Activated naive CD8-positive, alpha-beta T cell treated with anti-CD3 and anti-CD28 coated beads, Interleukin-2, amount 50 U/mL, for 24 hours (primary cell): ENCODE measurements around the gene EVI5.
"Not testable (repeated sequence)": the region's sequence is repeated elsewhere in the genome, so short reads cannot be mapped to it uniquely, and the experiment has no call there.

Source experiments
- ATAC-seq: fragments of 150-1000 bp; cut with Tn5 transposase; one replicate; pipeline ENCODE4 v1.10.0; 2021
- DNase-seq: peaks from one replicate; pipeline ENCODE4 v3.0.0; 2021
- H3K27ac Mint-ChIP-seq: one replicate; pipeline ENCODE4 v1.8.0; 2021; ENCODE audit warnings: mild to moderate bottlenecking, mixed read lengths
- H3K27me3 Mint-ChIP-seq: one replicate; pipeline ENCODE4 v1.8.0; 2021; ENCODE audit warnings: mixed read lengths
- H3K36me3 Mint-ChIP-seq: one replicate; pipeline ENCODE4 v1.8.0; 2021; ENCODE audit warnings: low read depth, mixed read lengths
- H3K4me1 Mint-ChIP-seq: one replicate; pipeline ENCODE4 v1.8.0; 2021; ENCODE audit warnings: mixed read lengths
- H3K4me3 Mint-ChIP-seq: one replicate; pipeline ENCODE4 v1.8.0; 2021; ENCODE audit warnings: mild to moderate bottlenecking, moderate library complexity, mixed read lengths
- H3K9me3 Mint-ChIP-seq: one replicate; pipeline ENCODE4 v1.8.0; 2021; ENCODE audit warnings: mixed read lengths

EVI5 gene

DNA sequence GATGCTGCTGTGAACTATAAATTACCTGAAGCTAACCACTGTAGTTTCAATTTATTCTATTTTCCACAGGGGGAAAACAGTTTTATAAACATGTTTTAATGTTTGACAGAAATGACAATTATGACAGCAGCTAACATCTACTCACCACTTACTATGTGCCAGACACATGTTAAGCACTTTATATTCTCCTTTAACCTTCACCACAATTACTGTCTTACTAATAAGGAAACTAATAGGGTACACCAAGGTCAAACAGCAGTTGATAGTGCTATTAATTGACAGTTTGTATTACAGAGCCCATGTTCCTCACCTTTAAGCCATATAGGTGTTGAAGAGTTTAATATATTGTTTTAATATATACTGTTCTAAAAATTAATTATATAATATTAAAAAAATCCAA is 146.4 kb downstream of the EVI5 start:
- ATAC-seq (no peak), DNase-seq (no peak)
- H3K27ac Mint-ChIP-seq: no peak overlapping the region
- no peaks in the 10 kb centered on the region for H3K36me3 Mint-ChIP-seq
- H3K27me3 Mint-ChIP-seq: peaks cover 3% of the 10 kb centered on the region
- H3K4me3 Mint-ChIP-seq: no peak overlapping the region
- no peaks in the 10 kb centered on the region for H3K4me1 Mint-ChIP-seq
- H3K9me3 Mint-ChIP-seq: no peaks in the 10 kb centered on the region

DNA sequence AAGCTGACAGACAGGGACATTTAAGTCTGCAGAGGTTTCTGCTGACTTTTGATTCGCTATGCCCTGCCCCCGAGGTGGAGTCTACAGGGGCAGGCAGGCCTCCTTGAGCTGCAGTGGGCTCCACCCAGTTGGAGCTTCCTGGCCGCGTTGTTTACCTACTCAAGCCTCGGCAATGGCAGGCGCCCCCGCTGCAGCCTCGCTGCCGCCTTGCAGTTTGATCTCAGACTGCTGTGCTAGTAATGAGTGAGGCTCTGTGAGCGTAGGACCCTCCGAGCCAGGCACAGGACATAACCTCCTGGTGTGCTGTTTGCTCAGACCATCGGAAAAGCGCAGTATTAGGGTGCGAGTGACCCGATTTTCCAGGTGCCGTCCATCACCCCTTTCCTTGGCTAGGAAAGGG is 149.7 kb downstream of the EVI5 start:
- not testable (repeated sequence) for ATAC-seq, H3K27me3 Mint-ChIP-seq, DNase-seq, H3K36me3 Mint-ChIP-seq, H3K9me3 Mint-ChIP-seq, H3K27ac Mint-ChIP-seq, H3K4me3 Mint-ChIP-seq, H3K4me1 Mint-ChIP-seq

GRCh38 chr1:92623187-92623778 is 161.6 kb downstream of the EVI5 start:
- no peaks in the 10 kb centered on the region for H3K27me3 Mint-ChIP-seq
- no peak overlapping the region for H3K27ac Mint-ChIP-seq
- ATAC-seq (no peak), DNase-seq (no peak)
- peaks cover 5% of the 10 kb centered on the region for H3K4me1 Mint-ChIP-seq
- H3K4me3 Mint-ChIP-seq: no peak overlapping the region
- H3K9me3 Mint-ChIP-seq: no peaks in the 10 kb centered on the region
- H3K36me3 Mint-ChIP-seq: peaks cover 3% of the 10 kb centered on the region

GRCh38 chr1:92619466-92620189 is 165.3 kb downstream of the EVI5 start:
- H3K27me3 Mint-ChIP-seq: no peaks in the 10 kb centered on the region
- DNase-seq: no peak
- peaks cover 3% of the 10 kb centered on the region for H3K36me3 Mint-ChIP-seq
- H3K27ac Mint-ChIP-seq: no peak overlapping the region
- ATAC-seq: no peak
- no peaks in the 10 kb centered on the region for H3K9me3 Mint-ChIP-seq
- no peak overlapping the region for H3K4me3 Mint-ChIP-seq
- peaks cover 5% of the 10 kb centered on the region for H3K4me1 Mint-ChIP-seq

DNA sequence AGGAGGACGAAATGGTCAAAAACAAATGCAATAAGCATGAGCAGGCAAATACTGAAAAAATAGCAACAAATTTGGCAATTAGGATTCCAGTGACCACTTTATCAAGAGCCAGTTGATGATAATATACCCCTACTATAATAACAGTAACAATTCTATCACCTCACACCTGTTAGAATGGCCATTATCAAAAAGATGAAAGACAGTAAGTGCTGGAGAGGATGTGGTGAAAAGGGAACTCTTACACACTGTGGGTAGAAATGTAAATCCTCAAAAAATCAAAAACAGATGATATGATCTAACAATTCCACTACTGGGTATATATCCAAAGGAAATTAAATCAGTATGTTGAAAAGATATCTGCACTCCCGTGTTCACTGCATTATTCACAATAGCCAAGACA is 183.9 kb downstream of the EVI5 start:
- H3K4me3 Mint-ChIP-seq: no peak overlapping the region
- DNase-seq (no peak), ATAC-seq (no peak)
- H3K36me3 Mint-ChIP-seq: no peaks in the 10 kb centered on the region
- H3K27me3 Mint-ChIP-seq: no peaks in the 10 kb centered on the region
- no peak overlapping the region for H3K27ac Mint-ChIP-seq
- peaks cover 29% of the 10 kb centered on the region for H3K4me1 Mint-ChIP-seq
- no peaks in the 10 kb centered on the region for H3K9me3 Mint-ChIP-seq

- H3K27me3 Mint-ChIP-seq: no peaks in the 10 kb centered on the region
- DNase-seq (no peak), ATAC-seq (no peak)
- H3K9me3 Mint-ChIP-seq: peaks cover 4% of the 10 kb centered on the region
- H3K36me3 Mint-ChIP-seq: no peaks in the 10 kb centered on the region
- peaks cover 29% of the 10 kb centered on the region for H3K4me1 Mint-ChIP-seq
- no peak overlapping the region for H3K4me3 Mint-ChIP-seq
- no peak overlapping the region for H3K27ac Mint-ChIP-seq
These were observed 185.7 kb downstream of the EVI5 start for GRCh38 chr1:92599184-92599583.

GRCh38 chr1:92589361-92589760 is 195.5 kb downstream of the EVI5 start:
- Mint-ChIP-seq H3K4me1 (peaks cover 53% of the 10 kb centered on the region), H3K36me3 (peaks cover 15% of the 10 kb centered on the region), H3K9me3 (peaks cover 13% of the 10 kb centered on the region)
- not testable (repeated sequence) for H3K27me3 Mint-ChIP-seq, H3K4me3 Mint-ChIP-seq, H3K27ac Mint-ChIP-seq, DNase-seq, ATAC-seq

- ATAC-seq (peak; percentile 78), DNase-seq (peak; percentile 35)
- Mint-ChIP-seq H3K27me3 (no peaks in the 10 kb centered on the region), H3K27ac (peak overlapping the region; percentile 94), H3K4me1 (peaks cover 71% of the 10 kb centered on the region), H3K4me3 (peak overlapping the region; percentile 11), H3K36me3 (peaks cover 15% of the 10 kb centered on the region), H3K9me3 (peaks cover 13% of the 10 kb centered on the region)
These were observed 197.5 kb downstream of the EVI5 start for GRCh38 chr1:92587445-92587844.

DNA sequence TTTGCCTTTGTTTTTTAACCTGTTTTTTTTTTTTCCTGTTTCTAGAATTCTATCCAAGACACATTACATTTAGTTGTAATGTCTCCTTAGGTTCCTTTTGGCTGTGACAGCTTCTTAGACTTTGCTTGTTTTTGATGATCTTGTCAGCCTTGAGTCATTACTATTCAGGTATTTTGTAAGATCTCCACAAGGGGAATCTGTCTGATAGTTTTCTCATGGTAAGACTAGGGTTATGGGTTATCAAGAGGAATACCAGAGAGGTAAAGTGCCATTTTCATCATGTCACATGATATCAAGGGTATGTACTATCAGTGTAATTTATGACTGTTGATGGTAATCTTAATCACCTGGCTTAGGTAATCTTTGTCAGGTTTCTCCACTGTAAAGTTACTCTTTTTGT is 199.1 kb downstream of the EVI5 start:
- ATAC-seq: no peak
- no peak for DNase-seq
- peaks cover 87% of the 10 kb centered on the region for H3K4me1 Mint-ChIP-seq
- H3K36me3 Mint-ChIP-seq: peaks cover 19% of the 10 kb centered on the region
- H3K4me3 Mint-ChIP-seq: peak overlapping the region; percentile 30
- H3K27ac Mint-ChIP-seq: peak overlapping the region; percentile 94
- no peaks in the 10 kb centered on the region for H3K27me3 Mint-ChIP-seq
- peaks cover 13% of the 10 kb centered on the region for H3K9me3 Mint-ChIP-seq

- Mint-ChIP-seq H3K4me1 (peaks cover 89% of the 10 kb centered on the region), H3K27ac (peak overlapping the region; percentile 94), H3K36me3 (peaks cover 17% of the 10 kb centered on the region), H3K4me3 (peak overlapping the region; percentile 76)
- H3K27me3 Mint-ChIP-seq, ATAC-seq, DNase-seq, H3K9me3 Mint-ChIP-seq: not testable (repeated sequence)
These were observed 200.1 kb downstream of the EVI5 start for GRCh38 chr1:92584810-92585209.

- no peak for DNase-seq
- H3K9me3 Mint-ChIP-seq: peaks cover 5% of the 10 kb centered on the region
- H3K27me3 Mint-ChIP-seq: no peaks in the 10 kb centered on the region
- ATAC-seq: peak; percentile 72
- peak overlapping the region; percentile 76 for H3K4me3 Mint-ChIP-seq
- peaks cover 92% of the 10 kb centered on the region for H3K4me1 Mint-ChIP-seq
- peak overlapping the region; percentile 94 for H3K27ac Mint-ChIP-seq
- H3K36me3 Mint-ChIP-seq: peaks cover 16% of the 10 kb centered on the region
These were observed 200.8 kb downstream of the EVI5 start for GRCh38 chr1:92583821-92584760.

DNA sequence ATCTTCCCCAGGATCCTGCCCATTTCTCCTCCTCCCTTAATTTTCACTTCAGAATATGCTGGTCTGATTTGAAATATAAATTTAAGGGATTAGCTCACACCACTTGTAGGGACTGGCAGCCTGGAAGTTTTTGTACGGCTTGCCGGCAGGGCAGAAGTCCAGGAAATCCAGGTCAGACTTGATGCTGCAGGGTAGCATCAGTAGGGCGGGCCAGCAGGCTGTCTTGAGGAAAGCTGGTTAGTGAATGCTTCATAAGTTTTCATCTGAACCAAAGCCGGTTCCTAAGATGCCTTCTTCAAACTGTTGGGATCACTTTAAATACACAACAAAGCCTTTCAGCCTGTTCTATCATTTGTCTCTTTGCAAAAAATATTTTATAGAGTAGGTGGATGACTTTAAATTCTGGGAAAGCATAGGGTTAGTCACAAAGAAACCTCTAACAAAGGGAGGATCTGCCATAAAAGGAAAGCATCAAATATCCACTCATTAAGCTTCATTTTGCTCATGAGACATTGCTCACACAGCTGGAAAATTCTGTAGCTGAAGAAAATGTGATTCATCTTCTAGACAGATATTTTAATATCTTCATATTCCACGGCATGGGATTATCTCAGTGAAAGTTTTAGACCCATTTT is 207.5 kb downstream of the EVI5 start:
- DNase-seq (peak; percentile 22), ATAC-seq (peak; percentile 79)
- peak overlapping the region; percentile 96 for H3K27ac Mint-ChIP-seq
- peaks cover 49% of the 10 kb centered on the region for H3K36me3 Mint-ChIP-seq
- peak overlapping the region; percentile 96 for H3K4me3 Mint-ChIP-seq
- peaks cover 67% of the 10 kb centered on the region for H3K4me1 Mint-ChIP-seq
- no peaks in the 10 kb centered on the region for H3K9me3 Mint-ChIP-seq
- no peaks in the 10 kb centered on the region for H3K27me3 Mint-ChIP-seq

DNA sequence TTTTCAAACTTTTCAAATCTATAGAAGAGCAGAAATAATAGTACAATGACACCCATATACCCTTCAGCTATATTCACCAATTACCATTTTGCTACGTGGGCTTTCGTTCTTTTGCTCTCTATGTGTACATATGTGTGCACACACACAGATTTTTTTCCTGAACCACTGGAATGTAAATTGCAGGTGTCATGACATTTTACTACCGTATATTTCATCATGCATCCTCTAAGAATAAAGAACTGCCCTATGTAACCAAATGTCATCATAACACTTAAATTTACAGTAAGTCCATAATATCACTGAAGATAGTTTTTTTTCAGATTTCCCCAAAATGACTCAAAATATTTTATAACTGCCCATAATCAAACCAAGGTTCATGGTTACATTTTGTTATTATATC is 209.8 kb downstream of the EVI5 start:
- peaks cover 66% of the 10 kb centered on the region for H3K4me1 Mint-ChIP-seq
- peak overlapping the region; percentile 73 for H3K27ac Mint-ChIP-seq

GRCh38 chr1:92572520-92572919 is 212.4 kb downstream of the EVI5 start:
- peaks cover 72% of the 10 kb centered on the region for H3K36me3 Mint-ChIP-seq
- DNase-seq (no peak), ATAC-seq (no peak)
- peaks cover 53% of the 10 kb centered on the region for H3K4me1 Mint-ChIP-seq
- peak overlapping the region; percentile 48 for H3K4me3 Mint-ChIP-seq
- H3K27ac Mint-ChIP-seq: peak overlapping the region; percentile 33
- H3K9me3 Mint-ChIP-seq: no peaks in the 10 kb centered on the region
- no peaks in the 10 kb centered on the region for H3K27me3 Mint-ChIP-seq

More for the DNA sequence above, 209.8 kb downstream of the EVI5 start:
- no peak for ATAC-seq
- Mint-ChIP-seq H3K9me3 (no peaks in the 10 kb centered on the region), H3K27me3 (no peaks in the 10 kb centered on the region), H3K36me3 (peaks cover 53% of the 10 kb centered on the region), H3K4me3 (peak overlapping the region; percentile 96)
- DNase-seq: no peak
